Measurements from ENCODE around the gene ANKS3. TPM values are rescaled to one million over a fixed set of nuclear protein-coding genes. Genes with fewer than 3 reads are reported as not detected.

The ANKS3 gene
- total RNA-seq (2014; rRNA removed; shearing (Covaris generic)) = 10.0 and 10.9 TPM in 2 replicates

DNA sequence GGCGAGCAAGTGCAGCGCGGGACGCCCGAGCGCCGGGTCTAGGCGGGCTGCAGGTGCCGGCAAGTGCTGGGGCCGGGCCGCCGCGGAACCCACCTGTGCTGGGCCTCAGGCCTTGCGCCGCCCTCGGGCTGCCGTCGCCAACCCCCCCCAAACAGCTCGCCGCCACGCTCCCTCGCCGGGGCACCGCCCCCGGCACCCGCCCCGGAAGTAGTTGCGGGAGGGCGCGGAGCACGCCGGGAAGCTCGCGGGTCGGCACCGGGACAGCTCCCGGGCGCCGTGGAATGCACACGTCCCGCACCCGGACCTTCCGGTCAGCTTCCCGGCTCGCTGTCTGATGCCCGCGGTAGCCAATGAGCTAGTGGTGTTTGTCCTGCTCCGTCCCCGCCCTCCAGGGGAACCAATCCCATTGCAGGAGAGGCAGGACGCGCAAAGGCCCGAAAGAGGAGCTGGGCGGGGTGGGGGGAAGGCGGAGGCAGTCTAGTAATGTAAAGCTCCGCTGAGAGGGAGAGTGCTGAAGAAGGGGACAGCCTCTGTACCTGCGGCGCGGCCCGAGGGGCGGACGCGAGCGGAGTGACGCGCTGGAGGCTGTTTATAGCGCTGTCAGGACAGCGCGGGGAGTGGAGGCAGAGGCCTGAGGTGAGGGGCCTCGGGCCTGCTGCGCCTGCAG, at the start of gene ANKS3, which contains the start of gene DNAAF8:
TSS of gene ANKS3 (minus strand) at position 209 of the 667 bp plus-strand sequence. CDS start 4,122 bp downstream, outside the sequence.
TSS of gene DNAAF8 (plus strand) at position 475 of the 667 bp plus-strand sequence. CDS start 1,978 bp downstream, outside the sequence.
- peak within 1 kb of the TSS; percentile 19; the same call in 1 of the 2 replicates for H3K27ac ChIP-seq
- no peaks in the 10 kb centered on the region for H3K9me3 ChIP-seq (replicated peaks)
- peaks cover 4% of the 10 kb centered on the region; the same call in 1 of the 2 replicates for H3K36me3 ChIP-seq
- peak; percentile 95 to 96 for DNase-seq
- H3K27me3 ChIP-seq = no peaks in the 10 kb centered on the region
- H3K4me3 ChIP-seq = peak within 1 kb of the TSS; percentile 79
- peaks cover 3% of the 10 kb centered on the region; the same call in 1 of the 2 replicates for H3K4me1 ChIP-seq

DNA sequence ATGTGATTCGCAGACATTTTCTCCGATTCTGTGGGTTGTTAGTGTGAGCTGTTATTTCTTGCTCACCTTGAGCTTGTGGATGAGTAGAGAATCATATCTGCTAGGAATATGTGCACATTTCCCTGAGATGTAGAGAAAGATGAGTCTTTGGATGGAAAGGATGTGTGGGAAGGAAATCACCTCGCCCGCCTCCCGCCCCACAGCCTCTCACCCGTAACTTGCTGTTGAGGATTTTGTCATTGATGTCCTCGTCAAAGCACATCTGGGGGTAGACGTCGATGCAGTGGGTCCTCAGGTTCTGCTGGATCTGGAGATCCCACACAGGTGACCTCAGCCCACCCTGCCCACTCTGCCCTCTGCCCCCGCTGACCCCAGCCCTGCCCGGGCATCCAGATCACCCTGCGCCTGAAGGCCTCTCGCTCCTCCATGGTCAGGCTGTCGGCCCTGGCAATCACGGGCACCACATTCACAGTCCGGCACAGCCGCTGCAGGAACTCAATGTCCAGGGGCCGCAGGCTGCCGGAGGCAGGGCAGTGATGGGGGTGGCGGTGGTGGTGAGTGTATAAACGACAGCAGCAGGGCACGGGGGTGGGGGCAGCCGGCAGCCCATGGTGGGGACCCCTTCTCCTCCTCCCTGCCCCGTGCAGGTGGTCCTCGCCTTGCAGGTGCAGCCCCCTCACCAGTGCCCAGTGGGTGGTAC, 49.3 kb upstream of the ANKS3 start:
- no peaks in the 10 kb centered on the region for H3K9me3 ChIP-seq (replicated peaks)
- H3K27ac ChIP-seq = no peak overlapping the region
- H3K4me1 ChIP-seq = no peaks in the 10 kb centered on the region
- no peaks in the 10 kb centered on the region for H3K36me3 ChIP-seq
- no peak for DNase-seq
- no peak overlapping the region for H3K4me3 ChIP-seq
- H3K27me3 ChIP-seq = no peaks in the 10 kb centered on the region

GRCh38 chr16:4780235-4780634, 46.2 kb upstream of the ANKS3 start:
- no peak for DNase-seq
- Histone ChIP-seq H3K36me3 (no peaks in the 10 kb centered on the region), H3K9me3 (replicated peaks) (no peaks in the 10 kb centered on the region), H3K27me3 (no peaks in the 10 kb centered on the region), H3K27ac (no peak overlapping the region), H3K4me1 (no peaks in the 10 kb centered on the region), H3K4me3 (no peak overlapping the region)

- H3K4me3 ChIP-seq = no peak overlapping the region
- H3K4me1 ChIP-seq = no peaks in the 10 kb centered on the region
- DNase-seq = no peak
- no peaks in the 10 kb centered on the region for H3K27me3 ChIP-seq
- no peaks in the 10 kb centered on the region for H3K9me3 ChIP-seq (replicated peaks)
- H3K27ac ChIP-seq = no peak overlapping the region
- no peaks in the 10 kb centered on the region for H3K36me3 ChIP-seq
Observed at GRCh38 chr16:4778050-4778392, 44.0 kb upstream of the ANKS3 start.

DNA sequence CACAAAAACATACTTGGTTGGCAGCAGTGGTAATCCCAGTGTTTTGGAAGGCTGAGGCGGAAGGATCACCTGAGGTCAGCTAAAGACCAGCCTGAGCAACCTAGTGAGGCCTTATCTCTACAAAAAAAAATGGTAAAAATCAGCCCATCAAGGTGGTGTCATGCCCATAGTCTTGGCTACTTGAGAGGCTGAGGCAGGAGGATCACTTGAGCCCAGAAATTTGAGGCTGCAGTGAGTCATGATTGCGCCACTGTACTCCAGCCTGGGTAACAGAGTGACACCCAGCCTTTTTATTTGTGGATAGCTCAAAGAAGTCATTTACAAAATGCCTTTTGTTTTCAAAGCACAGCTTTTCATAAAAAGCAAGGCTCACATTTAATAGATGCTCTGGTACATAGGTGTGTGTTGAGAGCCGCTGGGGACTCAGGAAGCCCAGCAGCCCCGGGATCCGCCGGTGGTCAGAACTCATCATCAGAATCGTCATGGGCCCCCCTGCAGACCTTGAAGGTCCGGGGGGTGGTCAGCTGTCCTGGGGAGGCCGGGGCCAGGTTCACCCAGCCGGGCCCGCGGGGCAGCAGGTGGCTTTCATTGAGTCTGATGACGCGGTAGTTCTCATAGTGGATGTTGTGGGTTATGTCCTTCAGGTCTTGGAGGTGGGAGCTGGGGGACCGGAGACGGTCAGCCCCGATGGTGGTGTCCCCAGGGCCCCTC, 43.4 kb upstream of the ANKS3 start:
- no peak overlapping the region for H3K4me3 ChIP-seq
- H3K36me3 ChIP-seq = no peaks in the 10 kb centered on the region
- no peaks in the 10 kb centered on the region for H3K9me3 ChIP-seq (replicated peaks)
- H3K4me1 ChIP-seq = no peaks in the 10 kb centered on the region
- no peak overlapping the region for H3K27ac ChIP-seq
- no peak for DNase-seq
- no peaks in the 10 kb centered on the region for H3K27me3 ChIP-seq

DNA sequence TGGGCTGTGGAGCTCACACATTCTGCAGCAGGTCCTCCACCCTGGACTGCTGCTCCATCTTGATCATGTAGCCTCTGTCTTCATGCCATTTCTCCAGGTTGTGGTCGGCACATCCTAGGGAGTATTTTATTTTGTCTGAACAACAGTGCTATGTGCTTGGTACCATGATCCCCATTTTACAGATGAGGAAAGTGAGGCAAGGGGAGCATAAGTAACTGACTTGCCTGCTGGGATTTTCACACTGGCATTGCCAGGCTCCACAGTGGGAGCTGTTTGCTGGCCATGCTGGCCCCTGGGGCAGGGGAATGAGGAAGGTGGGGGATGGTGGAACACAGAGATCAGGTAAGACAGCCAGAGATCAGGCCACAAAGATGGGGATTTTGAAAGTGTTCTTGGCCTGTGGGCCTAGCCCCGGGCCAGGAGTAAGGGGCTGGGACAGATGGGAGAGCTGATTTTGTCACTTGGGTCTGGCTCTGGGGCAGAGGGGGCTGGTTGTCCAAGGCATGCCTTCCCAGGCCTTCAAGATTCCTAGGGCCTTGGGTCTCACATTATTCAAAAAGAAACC, 42.2 kb upstream of the ANKS3 start:
- DNase-seq = no peak
- H3K36me3 ChIP-seq = no peaks in the 10 kb centered on the region
- no peak overlapping the region for H3K27ac ChIP-seq
- no peak overlapping the region for H3K4me3 ChIP-seq
- H3K27me3 ChIP-seq = no peaks in the 10 kb centered on the region
- peaks cover 4% of the 10 kb centered on the region; the same call in 1 of the 2 replicates for H3K4me1 ChIP-seq
- H3K9me3 ChIP-seq (replicated peaks) = no peaks in the 10 kb centered on the region

DNA sequence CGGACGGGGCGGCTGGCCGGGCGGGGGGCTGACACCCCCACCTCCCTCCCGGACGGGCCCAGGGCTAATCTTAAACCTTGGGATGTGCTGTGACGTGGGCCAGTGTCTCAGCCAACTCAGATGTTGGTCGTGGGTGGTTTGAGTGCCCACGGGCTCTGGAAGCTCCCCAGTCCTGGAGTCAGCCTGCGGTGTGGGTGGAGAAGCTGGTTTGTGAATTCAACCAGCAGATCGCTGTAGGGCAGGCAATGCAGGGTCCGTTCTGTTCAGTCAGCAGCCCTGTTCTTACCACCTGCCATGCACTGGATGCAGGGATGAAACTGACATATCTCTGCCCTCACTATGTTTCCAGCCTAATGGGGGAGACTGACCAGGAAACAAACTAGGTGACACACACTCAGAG, 40.9 kb upstream of the ANKS3 start:
- H3K27ac ChIP-seq = no peak overlapping the region
- no peak for DNase-seq
- H3K4me3 ChIP-seq = no peak overlapping the region
- no peaks in the 10 kb centered on the region for H3K9me3 ChIP-seq (replicated peaks)
- no peaks in the 10 kb centered on the region for H3K36me3 ChIP-seq
- no peaks in the 10 kb centered on the region for H3K27me3 ChIP-seq
- peaks cover 4% of the 10 kb centered on the region; the same call in 1 of the 2 replicates for H3K4me1 ChIP-seq

DNA sequence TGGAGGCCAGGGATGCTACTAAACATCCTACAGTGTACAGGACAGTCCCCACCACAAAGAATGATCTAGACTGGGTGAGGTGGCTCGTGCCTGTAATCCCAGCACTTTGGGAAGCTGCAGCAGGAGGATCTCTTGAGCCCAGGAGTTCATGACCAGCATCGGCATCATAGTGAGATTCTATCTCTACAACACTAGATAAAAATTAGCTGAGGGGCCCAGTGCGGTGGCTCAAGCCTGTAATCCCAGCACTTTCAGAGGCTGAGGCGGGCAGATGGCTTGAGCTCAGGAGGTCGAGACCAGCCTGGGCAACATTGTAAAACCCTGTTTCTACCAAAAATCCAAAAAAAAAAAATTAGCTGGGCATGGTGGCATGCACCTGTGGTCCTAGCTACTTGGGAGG, 38.3 kb upstream of the ANKS3 start:
- DNase-seq = no peak
- H3K27ac ChIP-seq = no peak overlapping the region
- H3K36me3 ChIP-seq = no peaks in the 10 kb centered on the region
- H3K4me1 ChIP-seq = peaks cover 4% of the 10 kb centered on the region; the same call in 1 of the 2 replicates
- no peak overlapping the region for H3K4me3 ChIP-seq
- H3K9me3 ChIP-seq (replicated peaks) = no peaks in the 10 kb centered on the region
- H3K27me3 ChIP-seq = no peaks in the 10 kb centered on the region

DNA sequence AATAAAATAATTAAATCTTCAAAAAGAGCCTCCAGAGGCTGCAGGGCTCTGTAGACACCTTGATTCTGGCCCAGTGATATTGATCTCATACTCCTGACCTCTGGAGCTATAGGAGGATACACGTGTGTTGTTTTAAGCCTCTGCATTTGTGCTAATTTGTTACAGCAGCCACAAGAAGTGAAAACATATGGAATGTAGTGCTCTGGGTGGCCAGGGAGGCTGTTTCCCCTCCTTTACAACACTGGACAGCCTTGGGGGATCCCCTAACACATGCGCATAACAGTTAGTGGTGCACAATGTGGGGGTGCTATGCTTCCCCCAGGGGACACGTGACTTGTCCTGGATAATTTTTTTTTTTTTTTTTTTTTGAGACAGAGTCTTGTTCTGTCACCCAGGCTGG, 37.6 kb upstream of the ANKS3 start:
- Histone ChIP-seq H3K4me1 (peaks cover 4% of the 10 kb centered on the region; the same call in 1 of the 2 replicates), H3K4me3 (no peak overlapping the region), H3K27me3 (no peaks in the 10 kb centered on the region), H3K36me3 (no peaks in the 10 kb centered on the region), H3K27ac (no peak overlapping the region), H3K9me3 (replicated peaks) (no peaks in the 10 kb centered on the region)
- DNase-seq = peak; percentile 29 to 40

GRCh38 chr16:4769306-4769638, 35.2 kb upstream of the ANKS3 start:
- no peaks in the 10 kb centered on the region for H3K9me3 ChIP-seq (replicated peaks)
- H3K4me1 ChIP-seq = peaks cover 4% of the 10 kb centered on the region; the same call in 1 of the 2 replicates
- H3K27ac ChIP-seq = no peak overlapping the region
- DNase-seq = no peak
- H3K4me3 ChIP-seq = no peak overlapping the region
- no peaks in the 10 kb centered on the region for H3K36me3 ChIP-seq
- H3K27me3 ChIP-seq = no peaks in the 10 kb centered on the region

- DNase-seq = peak; percentile 95 to 96
- Histone ChIP-seq H3K27me3 (no peaks in the 10 kb centered on the region), H3K4me3 (peak overlapping the region; percentile 49), H3K9me3 (replicated peaks) (no peaks in the 10 kb centered on the region), H3K27ac (no peak overlapping the region), H3K4me1 (peaks cover 4% of the 10 kb centered on the region; the same call in 1 of the 2 replicates), H3K36me3 (no peaks in the 10 kb centered on the region)
Observed at GRCh38 chr16:4768549-4769305, 34.7 kb upstream of the ANKS3 start.

- Histone ChIP-seq H3K27me3 (no peaks in the 10 kb centered on the region), H3K9me3 (replicated peaks) (no peaks in the 10 kb centered on the region), H3K36me3 (no peaks in the 10 kb centered on the region), H3K4me3 (peak overlapping the region; percentile 49), H3K4me1 (peaks cover 4% of the 10 kb centered on the region; the same call in 1 of the 2 replicates), H3K27ac (no peak overlapping the region)
- no peak for DNase-seq
Observed at GRCh38 chr16:4767872-4768548, 33.9 kb upstream of the ANKS3 start.

DNA sequence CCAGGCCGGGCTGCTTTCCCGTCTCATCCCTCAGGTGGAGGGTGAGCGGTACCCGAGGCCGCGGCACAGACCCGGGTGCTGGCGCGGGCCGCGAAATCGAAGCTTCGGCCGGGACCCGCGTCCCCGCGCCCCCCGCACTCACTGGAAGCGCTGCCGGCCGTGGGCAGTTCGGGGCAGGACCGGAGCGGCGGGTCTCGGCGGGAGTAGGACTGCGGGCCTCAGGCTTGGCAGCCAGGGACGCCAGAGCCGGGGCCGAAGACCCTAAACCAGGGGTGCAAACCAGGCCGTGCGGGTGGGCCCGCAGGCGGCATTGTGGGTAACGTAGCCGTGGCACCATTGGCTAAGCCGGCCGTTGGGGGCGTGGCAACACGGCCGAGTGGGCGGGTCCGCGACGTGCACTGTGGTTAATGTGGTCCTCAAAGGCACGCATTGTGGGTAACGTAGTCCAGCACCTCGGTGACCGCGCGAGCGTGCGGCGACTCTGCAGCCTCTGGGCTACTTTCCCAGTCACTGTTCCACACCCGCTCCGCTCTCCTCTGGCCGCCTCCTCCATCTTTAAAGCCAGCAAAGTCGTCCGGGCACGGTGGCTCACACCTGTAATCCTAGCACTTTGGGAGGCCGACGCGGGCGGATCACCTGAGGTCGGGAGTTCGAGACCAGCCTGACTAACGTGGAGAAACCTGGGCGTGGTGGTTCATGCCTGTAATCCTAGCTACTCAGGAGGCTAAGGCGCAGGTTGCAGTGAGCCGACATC, 33.0 kb upstream of the ANKS3 start, which contains the start of gene ZNF500:
TSS of gene ZNF500 (minus strand) at position 288 of the 754 bp plus-strand sequence. CDS start 1,184 bp downstream, outside the sequence.
- peaks cover 4% of the 10 kb centered on the region; the same call in 1 of the 2 replicates for H3K4me1 ChIP-seq
- peak within 1 kb of the TSS; percentile 52 for H3K27ac ChIP-seq
- peak; percentile 96 for DNase-seq
- H3K27me3 ChIP-seq = no peaks in the 10 kb centered on the region
- no peaks in the 10 kb centered on the region for H3K9me3 ChIP-seq (replicated peaks)
- no peaks in the 10 kb centered on the region for H3K36me3 ChIP-seq
- H3K4me3 ChIP-seq = peak within 1 kb of the TSS; percentile 93

Data from SJCRH30 (cell line).